Loucy (cell line): ENCODE results near the gene KRTAP20-3.

Source experiments
- H2AFZ ChIP-seq: fragments of 200-600 bp; sonication (generic); 2 replicates; pipeline ENCODE4 v1.6.0; 2016; ENCODE audit warnings: antibody characterized with exemption, mild to moderate bottlenecking, low read length, moderate library complexity
- H3F3A ChIP-seq: fragments of 200-600 bp; 2 replicates; pipeline ENCODE4 v1.6.0; 2016; ENCODE audit warnings: antibody characterized with exemption, low read depth, mild to moderate bottlenecking
- H3K27me3 ChIP-seq: fragments of 200-600 bp; sonication (generic); 2 replicates; pipeline ENCODE4 v1.6.1; 2014; ENCODE audit warnings: low read length, mild to moderate bottlenecking; ENCODE audit not compliant: insufficient read depth, poor library complexity, severe bottlenecking
- H3K36me3 ChIP-seq: fragments of 200-600 bp; sonication (generic); 2 replicates; pipeline ENCODE4 v1.6.1; 2016; ENCODE audit warnings: low read length; ENCODE audit not compliant: insufficient read depth
- H3K4me1 ChIP-seq: fragments of 200-600 bp; sonication (generic); 2 replicates; pipeline ENCODE4 v1.5.1; 2014; ENCODE audit warnings: low read length, mild to moderate bottlenecking; ENCODE audit not compliant: insufficient read depth, poor library complexity, severe bottlenecking
- H3K4me2 ChIP-seq: fragments of 200-600 bp; sonication (generic); 2 replicates; pipeline ENCODE4 v1.6.0; 2014; ENCODE audit warnings: antibody characterized with exemption, low read length, low read depth, mild to moderate bottlenecking; ENCODE audit not compliant: poor library complexity, severe bottlenecking
- H3K4me3 ChIP-seq: fragments of 200-600 bp; sonication (generic); 2 replicates; pipeline ENCODE4 v1.5.1; 2014; ENCODE audit warnings: low read length, mild to moderate bottlenecking, mixed read lengths; ENCODE audit not compliant: poor library complexity, severe bottlenecking
- H3K79me2 ChIP-seq: fragments of 200-600 bp; sonication (generic); 2 replicates; pipeline ENCODE4 v1.6.1; 2014; ENCODE audit warnings: low read length; ENCODE audit not compliant: insufficient read depth
- H3K9ac ChIP-seq: fragments of 200-600 bp; sonication (generic); 2 replicates; pipeline ENCODE4 v1.6.0; 2014; ENCODE audit warnings: mild to moderate bottlenecking, low read depth, low read length, moderate library complexity; ENCODE audit not compliant: poor library complexity, severe bottlenecking
- H3K9me2 ChIP-seq: fragments of 200-600 bp; sonication (generic); replicated peaks from 2 replicates; pipeline ENCODE4 v1.6.1; 2016; ENCODE audit warnings: low read depth, low read length, mixed read lengths
- H3K9me3 ChIP-seq: fragments of 200-600 bp; sonication (generic); 2 replicates; pipeline ENCODE4 v1.6.1; 2014; ENCODE audit warnings: mild to moderate bottlenecking, antibody characterized with exemption, low read length, low read depth; ENCODE audit not compliant: insufficient read depth
- H4K20me1 ChIP-seq: fragments of 200-600 bp; sonication (generic); 2 replicates; pipeline ENCODE4 v1.6.0; 2014; ENCODE audit warnings: antibody characterized with exemption, low read length, mild to moderate bottlenecking; ENCODE audit not compliant: insufficient read depth, poor library complexity, severe bottlenecking
- CTCF ChIP-seq: fragments of 200-600 bp; sonication (generic); conservative IDR thresholded peaks from 2 replicates; pipeline ENCODE4 v1.5.1; 2014; ENCODE audit warnings: mild to moderate bottlenecking, antibody characterized with exemption, low read length
- EZH2phosphoT487 ChIP-seq: fragments of 200-600 bp; IDR thresholded peaks from 2 replicates; pipeline ENCODE4 v1.6.1; 2018; ENCODE audit warnings: antibody characterized with exemption, mild to moderate bottlenecking, moderate library complexity, borderline replicate concordance

Gene KRTAP20-3

GRCh38 chr21:30689822-30690221, 47.2 kb downstream of the KRTAP20-3 start:
- H3K9me2 ChIP-seq = no peaks in the 10 kb centered on the region
- no peak overlapping the region for H3K4me2 ChIP-seq
- no peaks in the 10 kb centered on the region for H3K27me3 ChIP-seq
- TF ChIP-seq EZH2phosphoT487 (no peak), CTCF (no peak)
- no peaks in the 10 kb centered on the region for H4K20me1 ChIP-seq
- no peak overlapping the region for H3K4me3 ChIP-seq
- H2AFZ ChIP-seq = no peak overlapping the region
- no peaks in the 10 kb centered on the region for H3F3A ChIP-seq
- H3K79me2 ChIP-seq = no peaks in the 10 kb centered on the region
- no peaks in the 10 kb centered on the region for H3K4me1 ChIP-seq
- no peaks in the 10 kb centered on the region for H3K36me3 ChIP-seq
- H3K9ac ChIP-seq = no peak overlapping the region
- H3K9me3 ChIP-seq = no peaks in the 10 kb centered on the region
